ENCODE measurements around the gene IRF5. TPM values are rescaled to one million over a fixed set of nuclear protein-coding genes. Genes with fewer than 3 reads are reported as not detected.

Gene IRF5
- total RNA-seq, 2 donors from 2014 or later = 2.7 to 4.4 TPM

- no peak overlapping the region for H3K4me3 ChIP-seq
- no peak overlapping the region for H3K27ac ChIP-seq
- no peak for DNase-seq (ENCODE audit: low spot score)
- no peak for TF ChIP-seq CTCF (IDR thresholded peaks at IDR 0.05)
- no peaks in the 10 kb centered on the region for H3K4me1 ChIP-seq
- H3K27me3 ChIP-seq = no peaks in the 10 kb centered on the region
- no peaks in the 10 kb centered on the region for H3K9me3 ChIP-seq
- no peaks in the 10 kb centered on the region for H3K36me3 ChIP-seq
These were observed 15.8 kb upstream of the IRF5 start for GRCh38 chr7:128921866-128922440.

- Histone ChIP-seq H3K27ac (no peak overlapping the region), H3K9me3 (no peaks in the 10 kb centered on the region), H3K36me3 (no peaks in the 10 kb centered on the region), H3K4me1 (no peaks in the 10 kb centered on the region), H3K4me3 (no peak overlapping the region), H3K27me3 (no peaks in the 10 kb centered on the region)
- TF ChIP-seq CTCF (IDR thresholded peaks at IDR 0.05) = no peak
- no peak for DNase-seq (ENCODE audit: low spot score)
These were observed 15.0 kb upstream of the IRF5 start for GRCh38 chr7:128922496-128923410.

DNA sequence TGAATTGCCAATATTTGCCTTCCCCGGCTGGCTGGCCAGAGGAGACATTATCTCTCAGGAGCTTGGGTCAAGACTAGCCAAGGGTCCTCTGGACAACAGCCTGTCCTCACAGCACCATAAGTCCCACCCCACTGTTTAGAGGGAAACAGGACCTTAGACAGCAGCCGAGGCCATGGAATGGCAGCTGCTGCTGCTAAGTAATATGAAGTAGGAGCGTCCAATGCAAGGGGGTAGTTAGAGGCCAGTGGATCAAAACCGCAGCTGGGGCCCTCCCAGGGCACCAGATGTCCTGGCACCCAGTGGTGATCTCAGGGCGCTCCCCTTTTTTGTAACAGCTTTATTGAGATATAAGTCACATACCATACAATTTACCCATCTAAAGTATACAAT, 14.3 kb upstream of the IRF5 start:
- Histone ChIP-seq H3K27ac (no peak overlapping the region), H3K9me3 (no peaks in the 10 kb centered on the region), H3K4me3 (no peak overlapping the region), H3K27me3 (no peaks in the 10 kb centered on the region), H3K4me1 (no peaks in the 10 kb centered on the region), H3K36me3 (no peaks in the 10 kb centered on the region)
- no peak for TF ChIP-seq CTCF (IDR thresholded peaks at IDR 0.05)
- DNase-seq (ENCODE audit: low spot score) = no peak

GRCh38 chr7:128924707-128925588, 12.8 kb upstream of the IRF5 start:
- no peak for DNase-seq (ENCODE audit: low spot score)

More at GRCh38 chr7:128924707-128925588, 12.8 kb upstream of the IRF5 start:
- H3K9me3 ChIP-seq = no peaks in the 10 kb centered on the region
- no peaks in the 10 kb centered on the region for H3K36me3 ChIP-seq
- TF ChIP-seq CTCF (IDR thresholded peaks at IDR 0.05) = no peak
- H3K4me3 ChIP-seq = no peak overlapping the region
- no peak overlapping the region for H3K27ac ChIP-seq
- H3K27me3 ChIP-seq = no peaks in the 10 kb centered on the region
- no peaks in the 10 kb centered on the region for H3K4me1 ChIP-seq
